ENCODE measurements around the gene SPINT2. TPM values are rescaled to one million over a fixed set of nuclear protein-coding genes. Genes with fewer than 3 reads are reported as not detected.
A peak's percentile ranks its signal among the peaks of the same experiment; 100 is the strongest.

Gene SPINT2
- total RNA-seq, 2 donors from 2014 or later = 415 to 487 TPM

GRCh38 chr19:38239816-38240215 lies 24.6 kb upstream of the SPINT2 start:
- no peak overlapping the region for H3K27ac ChIP-seq (ENCODE audit: low read depth, low read length)
- peaks cover 1% of the 10 kb centered on the region for H3K4me1 Mint-ChIP-seq
- no peak overlapping the region for H3K27ac Mint-ChIP-seq
- peaks cover 26% of the 10 kb centered on the region for H3K27me3 Mint-ChIP-seq (ENCODE audit: insufficient read depth)
- no peak overlapping the region for H3K9ac ChIP-seq (ENCODE audit: extremely low read depth, low read length, poor library complexity, severe bottlenecking)
- no peak for TF ChIP-seq CTCF (conservative IDR thresholded peaks at IDR 0.05)
- H3K27me3 ChIP-seq (ENCODE audit: control insufficient read depth, insufficient read depth, low read length, poor library complexity, severe bottlenecking) = no peaks in the 10 kb centered on the region
- H3K9me3 Mint-ChIP-seq = no peaks in the 10 kb centered on the region
- H3K4me3 ChIP-seq (ENCODE audit: low read length) = no peak overlapping the region
- no peak for DNase-seq
- WGBS, 2 experiments (ENCODE audit: insufficient coverage in 1 of 2, insufficient read length in 1 of 2) = 86 to 89% methylated on average over 8 of the region's 8 CpGs
- no peaks in the 10 kb centered on the region for H3K36me3 Mint-ChIP-seq (ENCODE audit: low read depth)
- H3K4me3 Mint-ChIP-seq = no peak overlapping the region
- H3K9me3 ChIP-seq (ENCODE audit: control insufficient read depth, low read length) = no peaks in the 10 kb centered on the region
- H3K36me3 ChIP-seq (ENCODE audit: control insufficient read depth, insufficient read depth, low read length) = no peaks in the 10 kb centered on the region
- no peaks in the 10 kb centered on the region for H3K4me1 ChIP-seq (ENCODE audit: control insufficient read depth, insufficient read depth, low read length)

GRCh38 chr19:38243279-38243673 lies 21.1 kb upstream of the SPINT2 start:
- WGBS, 2 experiments (ENCODE audit: insufficient coverage in 1 of 2, insufficient read length in 1 of 2) = 71 to 89% methylated on average over 8 to 14 of the region's 15 CpGs
- H3K4me3 Mint-ChIP-seq = peak overlapping the region; percentile 25
- no peaks in the 10 kb centered on the region for H3K27me3 ChIP-seq (ENCODE audit: control insufficient read depth, insufficient read depth, low read length, poor library complexity, severe bottlenecking)
- no peaks in the 10 kb centered on the region for H3K36me3 ChIP-seq (ENCODE audit: control insufficient read depth, insufficient read depth, low read length)
- no peaks in the 10 kb centered on the region for H3K9me3 Mint-ChIP-seq
- DNase-seq = no peak
- no peaks in the 10 kb centered on the region for H3K36me3 Mint-ChIP-seq (ENCODE audit: low read depth)
- H3K4me3 ChIP-seq (ENCODE audit: low read length) = no peak overlapping the region
- H3K4me1 ChIP-seq (ENCODE audit: control insufficient read depth, insufficient read depth, low read length) = no peaks in the 10 kb centered on the region
- H3K9ac ChIP-seq (ENCODE audit: extremely low read depth, low read length, poor library complexity, severe bottlenecking) = no peak overlapping the region
- H3K27ac Mint-ChIP-seq = no peak overlapping the region
- no peak overlapping the region for H3K27ac ChIP-seq (ENCODE audit: low read depth, low read length)
- peaks cover 18% of the 10 kb centered on the region for H3K27me3 Mint-ChIP-seq (ENCODE audit: insufficient read depth)
- peaks cover 2% of the 10 kb centered on the region for H3K4me1 Mint-ChIP-seq
- no peaks in the 10 kb centered on the region for H3K9me3 ChIP-seq (ENCODE audit: control insufficient read depth, low read length)
- no peak for TF ChIP-seq CTCF (conservative IDR thresholded peaks at IDR 0.05)

- no peak for TF ChIP-seq CTCF (conservative IDR thresholded peaks at IDR 0.05)
- Mint-ChIP-seq H3K27ac (no peak overlapping the region), H3K9me3 (no peaks in the 10 kb centered on the region), H3K27me3 (ENCODE audit: insufficient read depth) (peaks cover 11% of the 10 kb centered on the region), H3K4me1 (peaks cover 9% of the 10 kb centered on the region), H3K36me3 (ENCODE audit: low read depth) (no peaks in the 10 kb centered on the region), H3K4me3 (no peak overlapping the region)
- Histone ChIP-seq H3K27me3 (ENCODE audit: control insufficient read depth, insufficient read depth, low read length, poor library complexity, severe bottlenecking) (no peaks in the 10 kb centered on the region), H3K36me3 (ENCODE audit: control insufficient read depth, insufficient read depth, low read length) (no peaks in the 10 kb centered on the region), H3K9ac (ENCODE audit: extremely low read depth, low read length, poor library complexity, severe bottlenecking) (no peak overlapping the region), H3K9me3 (ENCODE audit: control insufficient read depth, low read length) (no peaks in the 10 kb centered on the region), H3K4me1 (ENCODE audit: control insufficient read depth, insufficient read depth, low read length) (peaks cover 5% of the 10 kb centered on the region), H3K27ac (ENCODE audit: low read depth, low read length) (no peak overlapping the region), H3K4me3 (ENCODE audit: low read length) (no peak overlapping the region)
- 88 to 90% methylated on average over 8 to 14 of the region's 14 CpGs for WGBS, 2 experiments (ENCODE audit: insufficient coverage in 1 of 2, insufficient read length in 1 of 2)
- DNase-seq = no peak
Observed at GRCh38 chr19:38245826-38246498, 18.4 kb upstream of the SPINT2 start.
